D721Med (cell line): ENCODE data around the gene PLCB4.

Source experiments
- DNase-seq: peaks from one replicate; pipeline ENCODE4 v3.0.0; 2011; ENCODE audit warnings: low spot score; ENCODE audit not compliant: insufficient read length
- FAIRE-seq: peaks from 2 replicates; lab custom pipeline; 2011; peaks lifted over from hg19 to GRCh38; lab: Jason Lieb, UNC
- TF ChIP-seq, protein P1 (sequence below): IDR thresholded peaks from 2 replicates; pipeline ENCODE4 v1.5.1; 2012; ENCODE audit warnings: mild to moderate bottlenecking, control low read depth; ENCODE audit not compliant: insufficient read depth; ENCODE audit errors: missing control alignments

The PLCB4 gene

DNA sequence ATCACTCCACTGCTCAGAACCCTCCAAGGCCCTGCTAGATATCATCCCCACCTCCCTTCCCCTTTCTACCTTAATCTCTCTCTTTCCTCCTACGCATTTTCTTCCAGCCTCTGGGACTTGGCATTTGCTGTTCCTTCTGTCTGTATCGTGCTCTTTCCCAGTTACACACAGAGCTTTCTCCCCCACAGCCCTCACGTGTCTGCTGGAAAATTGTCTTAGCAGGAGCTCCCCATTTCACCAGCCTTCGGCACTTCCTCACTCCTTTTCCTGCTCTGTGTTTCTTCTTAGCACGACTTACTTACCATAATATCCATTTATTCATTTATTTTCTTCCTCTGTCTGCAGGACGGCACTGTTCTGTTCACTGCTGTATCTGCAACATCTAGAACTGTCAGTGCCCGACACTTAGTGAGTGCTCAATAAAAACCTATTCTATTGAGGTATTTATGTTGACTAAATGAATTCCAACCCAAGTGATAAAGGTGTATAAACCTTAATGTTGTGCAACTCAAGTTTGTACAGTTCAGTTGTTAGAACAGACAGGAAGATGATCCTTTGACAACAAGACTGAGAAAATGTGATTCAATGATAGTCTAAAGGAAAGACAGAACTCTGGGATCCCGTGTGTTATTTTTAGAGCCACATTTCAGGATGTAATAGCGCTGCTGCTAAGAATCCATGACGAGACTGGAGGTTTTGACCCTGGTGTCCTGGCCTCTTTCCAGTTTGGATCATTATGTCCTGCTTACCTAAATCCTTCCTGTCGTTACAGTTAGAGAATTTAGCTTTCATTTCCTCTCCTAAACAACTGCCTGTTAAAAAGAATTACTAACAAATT, 275.4 kb downstream of the PLCB4 start:
- DNase-seq, result no peak
- no peak for FAIRE-seq
- TF ChIP-seq, protein P1, sequence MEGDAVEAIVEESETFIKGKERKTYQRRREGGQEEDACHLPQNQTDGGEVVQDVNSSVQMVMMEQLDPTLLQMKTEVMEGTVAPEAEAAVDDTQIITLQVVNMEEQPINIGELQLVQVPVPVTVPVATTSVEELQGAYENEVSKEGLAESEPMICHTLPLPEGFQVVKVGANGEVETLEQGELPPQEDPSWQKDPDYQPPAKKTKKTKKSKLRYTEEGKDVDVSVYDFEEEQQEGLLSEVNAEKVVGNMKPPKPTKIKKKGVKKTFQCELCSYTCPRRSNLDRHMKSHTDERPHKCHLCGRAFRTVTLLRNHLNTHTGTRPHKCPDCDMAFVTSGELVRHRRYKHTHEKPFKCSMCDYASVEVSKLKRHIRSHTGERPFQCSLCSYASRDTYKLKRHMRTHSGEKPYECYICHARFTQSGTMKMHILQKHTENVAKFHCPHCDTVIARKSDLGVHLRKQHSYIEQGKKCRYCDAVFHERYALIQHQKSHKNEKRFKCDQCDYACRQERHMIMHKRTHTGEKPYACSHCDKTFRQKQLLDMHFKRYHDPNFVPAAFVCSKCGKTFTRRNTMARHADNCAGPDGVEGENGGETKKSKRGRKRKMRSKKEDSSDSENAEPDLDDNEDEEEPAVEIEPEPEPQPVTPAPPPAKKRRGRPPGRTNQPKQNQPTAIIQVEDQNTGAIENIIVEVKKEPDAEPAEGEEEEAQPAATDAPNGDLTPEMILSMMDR, result no peak

DNA sequence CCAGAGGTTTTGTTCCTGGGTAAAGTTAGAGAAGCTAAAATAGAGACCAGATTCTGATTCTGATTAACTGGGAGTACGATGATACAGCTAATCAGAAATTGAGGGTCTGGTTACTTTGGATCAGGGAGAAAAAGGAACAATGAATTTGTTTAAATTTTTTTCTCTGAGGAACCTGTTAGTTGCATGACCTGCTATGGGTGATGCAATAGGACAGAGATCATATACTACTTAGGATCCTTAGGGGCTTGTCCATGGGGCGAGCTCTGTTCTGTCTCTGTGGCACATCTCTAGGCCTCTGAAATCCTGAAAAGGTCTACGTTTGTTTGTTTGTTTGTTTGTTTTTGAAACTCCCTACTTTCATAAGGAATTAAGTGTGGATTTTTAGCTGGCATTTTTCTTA, 279.4 kb downstream of the PLCB4 start:
- FAIRE-seq (no peak), DNase-seq (no peak)
- TF ChIP-seq, protein P1, result no peak

DNA sequence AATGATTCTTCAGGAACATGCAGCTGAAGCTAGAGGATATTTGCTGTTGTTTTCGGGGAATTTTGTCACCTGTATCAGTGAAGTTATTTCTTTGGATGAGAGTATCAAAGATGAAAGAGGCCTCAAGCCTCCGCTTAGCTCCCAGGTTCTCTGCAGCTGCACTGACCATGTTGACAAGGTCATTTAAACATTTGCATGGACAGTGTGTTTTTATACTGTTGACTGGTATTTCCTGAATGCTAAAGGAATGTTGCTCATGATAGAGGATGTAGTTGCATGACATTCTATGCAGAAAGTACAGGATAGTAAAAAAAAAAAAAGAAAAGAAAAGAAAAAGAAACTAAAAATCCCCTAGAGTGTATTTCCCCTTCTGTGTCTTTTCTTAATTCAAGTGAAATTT, 279.9 kb downstream of the PLCB4 start:
- FAIRE-seq (no peak), DNase-seq (no peak)
- TF ChIP-seq, protein P1, result no peak

DNA sequence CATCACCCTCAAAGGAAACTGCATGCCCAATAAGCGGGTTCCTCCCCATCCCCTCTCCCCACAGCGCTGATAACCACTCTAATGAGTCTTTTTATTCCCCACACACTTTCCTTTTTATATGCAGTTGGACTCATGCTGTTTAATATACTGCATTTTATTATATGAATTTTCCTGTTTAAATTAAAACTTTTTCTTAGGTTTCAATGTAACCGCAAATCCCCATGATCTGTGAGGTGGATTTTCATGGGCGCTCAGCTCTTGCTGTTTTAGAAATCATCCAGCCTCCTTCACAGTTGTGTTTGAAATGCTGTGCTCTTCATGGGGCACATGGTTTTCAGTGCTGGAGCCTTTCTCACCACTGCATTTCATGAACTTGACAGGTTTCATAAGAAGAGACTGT, 280.4 kb downstream of the PLCB4 start:
- DNase-seq (no peak), FAIRE-seq (no peak)
- TF ChIP-seq, protein P1, result no peak

DNA sequence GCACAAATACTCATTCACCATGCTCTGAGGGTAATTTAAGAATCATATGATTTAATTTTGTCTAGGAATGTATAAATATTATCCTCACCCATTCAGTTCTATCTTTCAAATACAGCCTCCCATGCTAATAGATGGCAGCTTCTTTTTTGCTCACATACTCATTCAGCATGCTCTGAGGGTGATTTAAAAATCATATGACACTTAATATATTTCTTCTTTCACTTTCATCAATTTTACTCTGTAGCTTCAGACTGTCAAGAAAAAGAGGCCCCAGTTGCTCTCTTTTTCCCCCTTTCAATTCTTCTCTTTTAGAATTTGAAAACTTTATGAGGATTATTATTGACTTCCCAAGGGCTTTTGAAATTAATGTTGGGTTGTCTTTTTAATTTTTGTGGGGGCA, 283.9 kb downstream of the PLCB4 start:
- TF ChIP-seq, protein P1, result no peak
- FAIRE-seq, result no peak

DNA sequence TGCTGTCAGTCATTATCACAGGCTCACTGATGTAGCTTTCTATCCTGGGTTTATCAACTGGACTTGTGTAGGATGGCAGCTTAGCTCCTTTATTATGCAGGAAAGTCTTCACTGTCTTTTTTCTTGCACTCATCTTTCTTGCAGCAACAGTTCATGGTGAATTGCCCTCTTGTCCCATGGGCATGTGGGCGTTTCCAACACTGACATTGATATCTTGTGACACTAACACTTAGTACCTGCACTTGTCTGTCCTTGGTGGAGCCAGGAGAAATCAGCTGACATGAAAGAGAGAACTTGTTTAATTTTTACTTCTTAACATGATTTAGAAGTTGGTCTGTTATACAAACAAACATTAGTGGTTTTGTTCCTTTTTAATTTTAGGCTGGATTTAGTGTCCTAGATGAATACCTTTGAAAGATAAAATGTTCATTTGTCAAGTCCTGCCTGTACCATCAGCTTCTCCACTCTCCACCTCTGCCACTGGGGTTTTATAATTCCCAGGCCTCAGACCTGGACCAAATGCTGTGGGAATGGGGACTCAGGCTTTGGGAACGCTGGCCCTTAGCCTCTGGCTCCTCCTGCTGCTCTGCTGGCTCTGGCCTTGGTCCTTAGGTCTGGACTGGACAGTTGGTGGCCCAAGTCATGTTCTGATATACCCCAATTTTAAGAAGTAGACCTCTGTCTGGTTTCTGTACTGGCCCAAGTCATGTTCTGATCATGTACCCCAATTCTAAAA, 284.5 kb downstream of the PLCB4 start:
- TF ChIP-seq, protein P1, result no peak
- FAIRE-seq (no peak), DNase-seq (no peak)

More for the DNA sequence above, 283.9 kb downstream of the PLCB4 start:
- DNase-seq, result no peak
